ENCODE data around the gene ZNF99. TPM values are rescaled to one million over a fixed set of nuclear protein-coding genes. Genes with fewer than 3 reads are reported as not detected.
"Not testable (repeated sequence)": the region's sequence is repeated elsewhere in the genome, so short reads cannot be mapped to it uniquely, and the experiment has no call there.

ZNF99 gene
- total RNA-seq, 4 donors from 2014 or later = under 0.01 to 0.27 (median 0.02) TPM; not detected in 1

DNA sequence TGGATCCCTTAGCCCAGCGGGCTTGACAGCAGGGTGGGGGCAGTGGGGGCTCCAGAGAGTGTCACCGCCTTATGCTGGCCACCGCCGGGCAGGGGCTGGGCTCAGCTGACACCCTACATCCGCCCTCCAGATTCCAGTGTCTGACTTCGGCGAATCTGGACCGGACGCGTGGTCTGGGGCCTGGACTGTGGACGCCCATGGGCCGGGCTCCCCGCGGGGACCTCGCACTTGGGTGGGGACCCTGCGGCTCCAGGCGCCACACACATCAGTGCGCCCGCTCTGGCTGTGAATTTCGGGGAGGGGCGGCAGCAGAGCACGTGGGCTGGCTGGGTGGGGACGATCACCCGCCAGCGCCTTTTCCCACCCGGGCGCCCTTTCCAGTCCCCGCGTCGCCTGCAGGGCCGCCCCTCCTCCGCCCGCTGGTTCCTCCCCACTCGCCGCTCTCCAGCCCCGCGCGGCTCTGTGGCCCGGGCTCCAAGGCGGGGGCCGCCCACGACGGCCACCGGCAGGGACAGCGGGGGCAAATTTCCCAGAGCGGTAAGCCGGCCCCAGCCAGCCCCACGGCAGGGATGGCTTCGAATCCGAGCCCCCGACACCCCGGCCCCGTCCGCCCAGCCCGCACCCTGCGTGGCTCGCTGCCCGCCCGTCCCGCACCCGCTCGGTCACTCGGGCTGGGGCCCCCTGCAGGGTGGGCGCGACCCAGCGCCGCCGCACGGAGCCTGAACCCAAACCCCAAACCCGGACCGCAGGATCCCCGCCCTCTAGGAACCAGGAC lies 23.3 kb upstream of the ZNF99 start:
- H3K4me3 ChIP-seq = no peak overlapping the region

GRCh38 chr19:22806418-22806817 lies 22.5 kb upstream of the ZNF99 start:
- ATAC-seq = no peak
- Histone ChIP-seq H3K4me1 (no peaks in the 10 kb centered on the region), H3K27me3 (peaks cover 51% of the 10 kb centered on the region), H3K36me3 (no peaks in the 10 kb centered on the region), H3K4me3 (no peak overlapping the region), H3K9me3 (peaks cover 0 to 15% (median 0%) of the 10 kb centered on the region in 3 donors), H3K27ac (no peak overlapping the region)
- 69% methylated on average over 3 of the region's 11 CpGs; no CpG with 5 or more reads in 1 of the 2 donors for WGBS, 2 donors (ENCODE audit: low coverage in 1 of 2)
- TF ChIP-seq POLR2AphosphoS5 (IDR thresholded peaks at IDR 0.05) = no peak
- no peak for TF ChIP-seq EP300 (IDR thresholded peaks at IDR 0.05)
- TF ChIP-seq CTCF (IDR thresholded peaks at IDR 0.05) = no peak
- no peak for TF ChIP-seq POLR2A (IDR thresholded peaks at IDR 0.05)

More for the DNA sequence above, 23.3 kb upstream of the ZNF99 start:
- no peak for ATAC-seq
- WGBS, 2 donors (ENCODE audit: low coverage in 1 of 2) = 0 to 13% methylated on average over 1 to 3 of the region's 72 CpGs
- Histone ChIP-seq H3K27ac (no peak overlapping the region), H3K27me3 (peaks cover 47% of the 10 kb centered on the region), H3K4me1 (no peaks in the 10 kb centered on the region), H3K36me3 (no peaks in the 10 kb centered on the region), H3K9me3 (peaks cover 0 to 15% (median 0%) of the 10 kb centered on the region in 3 donors)
- no peak for TF ChIP-seq POLR2AphosphoS5 (IDR thresholded peaks at IDR 0.05)

GRCh38 chr19:22797040-22797439 lies 13.1 kb upstream of the ZNF99 start:
- Histone ChIP-seq H3K36me3 (no peaks in the 10 kb centered on the region), H3K27me3 (peaks cover 3% of the 10 kb centered on the region), H3K4me1 (no peaks in the 10 kb centered on the region), H3K4me3 (no peak overlapping the region), H3K27ac (no peak overlapping the region), H3K9me3 (peaks cover 0 to 44% (median 0%) of the 10 kb centered on the region in 3 donors)
- WGBS, 2 donors (ENCODE audit: low coverage in 1 of 2) = 38 to 43% methylated on average over 5 of the region's 5 CpGs
- no peak for ATAC-seq
- TF ChIP-seq EP300 (IDR thresholded peaks at IDR 0.05) (no peak), CTCF (IDR thresholded peaks at IDR 0.05) (no peak), POLR2A (IDR thresholded peaks at IDR 0.05) (no peak), POLR2AphosphoS5 (IDR thresholded peaks at IDR 0.05) (no peak)

GRCh38 chr19:22792863-22793262 lies 8.9 kb upstream of the ZNF99 start:
- not testable (repeated sequence) for H3K36me3 ChIP-seq, H3K27me3 ChIP-seq, H3K4me3 ChIP-seq, ATAC-seq, H3K4me1 ChIP-seq, H3K27ac ChIP-seq
- WGBS, 2 donors (ENCODE audit: low coverage in 1 of 2) = 76 to 89% methylated on average over 4 of the region's 4 CpGs
- H3K9me3 ChIP-seq = peaks cover 0 to 26% (median 0%) of the 10 kb centered on the region in 3 donors

DNA sequence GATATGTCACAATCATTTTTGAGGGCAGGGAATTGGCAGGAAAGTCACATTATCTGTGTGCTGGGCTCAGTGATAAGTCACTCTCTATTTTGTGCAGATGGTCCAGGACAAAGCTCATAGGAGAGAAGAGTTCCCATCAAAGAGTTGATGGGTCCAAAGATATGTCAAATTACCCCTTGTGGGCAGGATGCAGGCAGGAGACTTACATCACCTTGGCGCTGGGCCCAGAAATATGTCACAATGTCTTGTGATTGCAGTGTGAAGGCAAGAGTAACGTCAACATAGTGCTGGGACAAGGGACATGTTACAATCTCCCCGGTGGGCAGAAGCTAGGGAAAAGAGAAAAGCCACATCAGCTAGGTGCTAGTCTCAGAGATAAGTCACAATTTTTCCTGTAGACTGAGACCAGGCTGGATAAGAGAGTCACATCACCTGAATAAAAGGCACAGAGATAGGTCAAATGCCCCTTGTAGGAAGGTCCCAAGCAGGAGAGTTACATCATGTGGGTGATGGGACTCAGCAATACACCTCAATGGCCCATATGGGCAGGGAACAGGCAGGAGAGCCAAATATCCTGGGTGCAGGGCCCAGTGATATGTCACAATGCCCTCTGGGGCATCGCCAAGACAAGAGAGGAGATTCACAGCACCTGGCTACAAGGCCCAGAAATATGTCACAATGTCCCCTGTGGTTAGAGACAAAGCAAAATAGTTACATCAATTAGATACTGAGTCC lies 47.9 kb downstream of the ZNF99 start:
- no peaks in the 10 kb centered on the region for H3K36me3 ChIP-seq
- H3K27ac ChIP-seq = no peak overlapping the region
- WGBS, 2 donors (ENCODE audit: low coverage in 1 of 2) = 88 to 90% methylated on average over 3 to 4 of the region's 4 CpGs
- no peaks in the 10 kb centered on the region for H3K27me3 ChIP-seq
- H3K4me3 ChIP-seq = no peak overlapping the region
- TF ChIP-seq EP300 (IDR thresholded peaks at IDR 0.05) (no peak), POLR2AphosphoS5 (IDR thresholded peaks at IDR 0.05) (no peak), POLR2A (IDR thresholded peaks at IDR 0.05) (no peak), CTCF (IDR thresholded peaks at IDR 0.05) (no peak)
- H3K9me3 ChIP-seq = peaks cover 0 to 10% (median 0%) of the 10 kb centered on the region in 3 donors
- no peaks in the 10 kb centered on the region for H3K4me1 ChIP-seq
- ATAC-seq = no peak
